Thyroid gland (tissue), 4 donors: ENCODE measurements around the gene ITGA1. TPM values are rescaled to one million over a fixed set of nuclear protein-coding genes. Genes with fewer than 3 reads are reported as not detected.

Experiments
- DNase-seq, 2 donors: peaks; one replicate each; pipeline ENCODE4 v3.0.0-alpha.2; 2019
- H3K27ac ChIP-seq, 3 donors: fragments of 200-600 bp; sonication (generic); 1 replicate in 2 of 3; 2 replicates in 1 of 3; pipeline ENCODE4 v1.5.1; 2016 to 2019; ENCODE audit warnings: mild to moderate bottlenecking in 1 of 3, moderate library complexity in 1 of 3
- H3K27me3 ChIP-seq: fragments of 200-600 bp; sonication (generic); one replicate; pipeline ENCODE4 v1.5.1; 2019
- H3K36me3 ChIP-seq, 2 donors: fragments of 200-600 bp; sonication (generic); one replicate each; pipeline ENCODE4 v1.5.1; 2016 to 2019
- H3K4me1 ChIP-seq, 2 donors: fragments of 200-600 bp; sonication (generic); one replicate each; pipeline ENCODE4 v1.5.1; 2017 to 2019
- H3K4me3 ChIP-seq, 3 donors: fragments of 200-600 bp; sonication (generic); replicated peaks in 1 of 3; 1 replicate in 2 of 3; 2 replicates in 1 of 3; pipeline ENCODE4 v1.5.1; 2016; ENCODE audit warnings: mild to moderate bottlenecking in 1 of 3
- H3K9me3 ChIP-seq: fragments of 200-600 bp; sonication (generic); one replicate; pipeline ENCODE4 v1.5.1; 2017
- CTCF ChIP-seq, 6 experiments: fragments of 200-600 bp in 3 of 6; fragments of 450-650 bp in 3 of 6; sonication (generic) in 3 of 6; IDR thresholded peaks; one replicate each; pipeline ENCODE4 v1.5.1; 2016 to 2019; ENCODE audit warnings: antibody characterized with exemption in 6 of 6, mild to moderate bottlenecking in 2 of 6, inconsistent platforms in 1 of 6, moderate library complexity in 1 of 6
- POLR2A ChIP-seq, 2 donors: fragments of 450-650 bp; IDR thresholded peaks; one replicate each; pipeline ENCODE4 v1.6.1; 2017; ENCODE audit warnings: antibody characterized with exemption in 2 of 2, mild to moderate bottlenecking in 2 of 2, moderate library complexity in 1 of 2
- WGBS, 2 donors: methylation state at CpG; one replicate each; pipeline ENCODE4 v1.1.5; 2017; 5-methylcytosine and 5-hydroxymethylcytosine counted together
- intact Hi-C: fragments of 100-400 bp; cut with DNase I; formaldehyde crosslinking; loops from one replicate; pipeline ENCODE4 v1.15.1; 2023
- total RNA-seq, 4 donors: library from RNA; depleted of rRNA; stranded (reverse); fragments of >200 nt; gene quantifications; one replicate each; pipeline ENCODE4 v1.2.3, GENCODE V29; 2016

Gene ITGA1
- total RNA-seq, 4 donors from 2014 or later, result 38.7 to 85.9 (median 52.6) TPM

GRCh38 chr5:52821901-52822300, 34.2 kb downstream of the ITGA1 start:
- H3K36me3 ChIP-seq, result no peaks in the 10 kb centered on the region
- no peaks in the 10 kb centered on the region for H3K4me1 ChIP-seq
- H3K4me3 ChIP-seq, result no peak overlapping the region
- no peak for DNase-seq
- TF ChIP-seq CTCF (IDR thresholded peaks at IDR 0.05) (no peak), POLR2A (IDR thresholded peaks at IDR 0.05) (no peak)
- 65 to 69% methylated on average over 1 of the region's 1 CpG for WGBS, 2 donors
- H3K9me3 ChIP-seq, result no peaks in the 10 kb centered on the region
- peak overlapping the region in 1 of 3 donors; percentile 26 for H3K27ac ChIP-seq
- intact Hi-C loops, result no loop called here
- no peaks in the 10 kb centered on the region for H3K27me3 ChIP-seq

- H3K4me3 ChIP-seq, result no peak overlapping the region
- WGBS, 2 donors, result 76 to 80% methylated on average over 6 of the region's 6 CpGs
- H3K4me1 ChIP-seq, result no peaks in the 10 kb centered on the region
- H3K9me3 ChIP-seq, result no peaks in the 10 kb centered on the region
- no peaks in the 10 kb centered on the region for H3K36me3 ChIP-seq
- DNase-seq, result peak; percentile 6 to 17
- TF ChIP-seq CTCF (IDR thresholded peaks at IDR 0.05) (no peak), POLR2A (IDR thresholded peaks at IDR 0.05) (no peak)
- peak overlapping the region in 1 of 3 donors; percentile 26 for H3K27ac ChIP-seq
- no peaks in the 10 kb centered on the region for H3K27me3 ChIP-seq
- intact Hi-C loops, result no loop called here
Measured at GRCh38 chr5:52822437-52822836, 34.7 kb downstream of the ITGA1 start.

- WGBS, 2 donors, result 94 to 100% methylated on average over 1 of the region's 1 CpG
- Histone ChIP-seq H3K27ac (no peak overlapping the region), H3K27me3 (no peaks in the 10 kb centered on the region), H3K36me3 (no peaks in the 10 kb centered on the region), H3K4me1 (no peaks in the 10 kb centered on the region), H3K9me3 (no peaks in the 10 kb centered on the region), H3K4me3 (no peak overlapping the region)
- intact Hi-C loops, result no loop called here
- no peak for DNase-seq
- TF ChIP-seq CTCF (IDR thresholded peaks at IDR 0.05), result no peak
Measured at GRCh38 chr5:52824827-52825226, 37.1 kb downstream of the ITGA1 start.

- no peak overlapping the region for H3K4me3 ChIP-seq
- DNase-seq, result no peak
- WGBS, 2 donors, result 86 to 87% methylated on average over 2 of the region's 2 CpGs
- no peaks in the 10 kb centered on the region for H3K27me3 ChIP-seq
- no peaks in the 10 kb centered on the region for H3K36me3 ChIP-seq
- no peaks in the 10 kb centered on the region for H3K4me1 ChIP-seq
- H3K27ac ChIP-seq, result no peak overlapping the region
- intact Hi-C loops, result no loop called here
- no peaks in the 10 kb centered on the region for H3K9me3 ChIP-seq
- no peak for TF ChIP-seq CTCF (IDR thresholded peaks at IDR 0.05)
- no peak for TF ChIP-seq POLR2A (IDR thresholded peaks at IDR 0.05)
Measured at GRCh38 chr5:52825826-52826225, 38.1 kb downstream of the ITGA1 start.

GRCh38 chr5:52827815-52828214, 40.1 kb downstream of the ITGA1 start:
- TF ChIP-seq POLR2A (IDR thresholded peaks at IDR 0.05), result no peak
- TF ChIP-seq CTCF (IDR thresholded peaks at IDR 0.05), result no peak
- H3K9me3 ChIP-seq, result no peaks in the 10 kb centered on the region
- intact Hi-C loops, result no loop called here
- no peak overlapping the region for H3K27ac ChIP-seq
- no peak for DNase-seq
- no peaks in the 10 kb centered on the region for H3K36me3 ChIP-seq
- H3K4me1 ChIP-seq, result no peaks in the 10 kb centered on the region
- 98 to 100% methylated on average over 1 of the region's 1 CpG for WGBS, 2 donors
- no peak overlapping the region for H3K4me3 ChIP-seq
- H3K27me3 ChIP-seq, result no peaks in the 10 kb centered on the region
